Measurements from ENCODE around the gene ANKRD50. TPM values are rescaled to one million over a fixed set of nuclear protein-coding genes. Genes with fewer than 3 reads are reported as not detected.

The ANKRD50 gene
- total and polyA plus RNA-seq, 2 of the 4 experiments (the other 2 are of a cell fraction) = 8.1 to 35.3 TPM

- H3K4me1 ChIP-seq (ENCODE audit: control insufficient read depth, insufficient read depth, low read length) = peaks cover 4% of the 10 kb centered on the region
- H3K27ac ChIP-seq (ENCODE audit: insufficient read depth, low read length) = no peak overlapping the region
- DNase-seq (no peak), ATAC-seq (ENCODE audit: low read depth) (no peak)
- no peak overlapping the region for H2AK5ac ChIP-seq (ENCODE audit: low read depth, low read length)
- no TSS peak for BruUV-seq (replicated peaks)
- no CpG with 5 or more reads among the region's 2 CpGs for WGBS, 2 experiments (ENCODE audit: extremely low coverage in 2 of 2, insufficient read length in 1 of 2)
- no peaks in the 10 kb centered on the region for H3K9me3 ChIP-seq (ENCODE audit: control insufficient read depth, insufficient read depth, low read length)
- H2AK9ac ChIP-seq (replicated peaks; ENCODE audit: low read depth, low read length, poor library complexity) = no peak overlapping the region
- intact Hi-C loops (cut with micrococcal nuclease) (no loop called here), dilution Hi-C loops (cut with HindIII; ENCODE audit: low sequenced_read_pairs, unreplicated experiment) (no loop called here), in situ Hi-C loops (cut with MboI; ENCODE audit: low sequenced_read_pairs) (no loop called here)
- no peak overlapping the region for H3K14ac ChIP-seq (replicated peaks; ENCODE audit: low read depth, low read length)
- H3K36me3 ChIP-seq (ENCODE audit: control insufficient read depth, insufficient read depth, low read length) = no peaks in the 10 kb centered on the region
- no peak overlapping the region for H3K23ac ChIP-seq (ENCODE audit: low read depth, low read length)
- no peak overlapping the region for H2BK5ac ChIP-seq (ENCODE audit: low read depth, low read length, poor library complexity, severe bottlenecking)
- no peak overlapping the region for H2BK15ac ChIP-seq (ENCODE audit: low read depth, low read length)
- ChIA-PET CTCF (no interaction called here), POLR2A (ENCODE audit: unreplicated experiment) (no interaction called here)
- H3K4me2 ChIP-seq (ENCODE audit: low read depth, low read length) = no peak overlapping the region
- H2AFZ ChIP-seq (replicated peaks; ENCODE audit: low read length, poor library complexity) = no peak overlapping the region
- no peaks in the 10 kb centered on the region for H4K20me1 ChIP-seq (ENCODE audit: insufficient read depth, low read length)
- no peaks in the 10 kb centered on the region for H3K79me1 ChIP-seq (ENCODE audit: low read depth in 1 of 2, low read length in 2 of 2)
- TF ChIP-seq MXI1 (IDR thresholded peaks at IDR 0.05; ENCODE audit: borderline replicate concordance, low read depth, low read length) (no peak), MAZ (IDR thresholded peaks at IDR 0.05; ENCODE audit: borderline replicate concordance, low read depth, low read length) (no peak), POLR2A (IDR thresholded peaks at IDR 0.05; ENCODE audit: low read depth, low read length) (no peak), ELK1 (IDR thresholded peaks at IDR 0.05; ENCODE audit: borderline replicate concordance, low read depth, low read length) (no peak), SMC3 (IDR thresholded peaks at IDR 0.05; ENCODE audit: low read depth, low read length) (no peak)
- H3K9ac ChIP-seq (ENCODE audit: low read depth, low read length) = no peak overlapping the region
- H4K5ac ChIP-seq (ENCODE audit: low read depth, low read length) = no peak overlapping the region
- no peak overlapping the region for H4K8ac ChIP-seq (ENCODE audit: low read depth in 2 of 2, low read length in 2 of 2)
- H3K4me3 ChIP-seq (ENCODE audit: insufficient read depth, low read depth, low read length) = no peak overlapping the region
- H3K18ac ChIP-seq (ENCODE audit: low read depth, low read length) = no peak overlapping the region
- H3K9me1 ChIP-seq (ENCODE audit: insufficient read depth, low read length) = no peaks in the 10 kb centered on the region
- no peak overlapping the region for H2BK120ac ChIP-seq (ENCODE audit: low read depth, low read length)
- H3K56ac ChIP-seq (ENCODE audit: extremely low read depth, insufficient read depth, low read length) = no peak overlapping the region
- H2BK20ac ChIP-seq (ENCODE audit: low read depth, low read length) = no peak overlapping the region
- H3K27me3 ChIP-seq (ENCODE audit: control insufficient read depth, insufficient read depth, low read length) = no peaks in the 10 kb centered on the region
- no peak overlapping the region for H3K4ac ChIP-seq (ENCODE audit: low read depth, low read length)
- H4K91ac ChIP-seq (ENCODE audit: insufficient read depth, low read depth, low read length) = no peak overlapping the region
Observed at GRCh38 chr4:124749421-124749820, 36.9 kb upstream of the ANKRD50 start.

Measured in IMR-90 (cell line).